HG02981 (cell line): ENCODE data around the gene ECE2.
A peak's percentile ranks its signal among the peaks of the same experiment; 100 is the strongest.
"Not testable (repeated sequence)": the region's sequence is repeated elsewhere in the genome, so short reads cannot be mapped to it uniquely, and the experiment has no call there.

Experiments
- ATAC-seq: cut with Tn5 transposase; IDR thresholded peaks from one replicate; pipeline ENCODE4 v1.9.1; 2021; ENCODE audit warnings: mild to moderate bottlenecking, moderate library complexity; ENCODE audit not compliant: unreplicated experiment

Gene ECE2

GRCh38 chr3:184335291-184335660 is 59.5 kb downstream of the ECE2 start:
- ATAC-seq, result no peak

- ATAC-seq, result peak; percentile 75
These were observed 60.1 kb downstream of the ECE2 start for GRCh38 chr3:184335661-184336546.

DNA sequence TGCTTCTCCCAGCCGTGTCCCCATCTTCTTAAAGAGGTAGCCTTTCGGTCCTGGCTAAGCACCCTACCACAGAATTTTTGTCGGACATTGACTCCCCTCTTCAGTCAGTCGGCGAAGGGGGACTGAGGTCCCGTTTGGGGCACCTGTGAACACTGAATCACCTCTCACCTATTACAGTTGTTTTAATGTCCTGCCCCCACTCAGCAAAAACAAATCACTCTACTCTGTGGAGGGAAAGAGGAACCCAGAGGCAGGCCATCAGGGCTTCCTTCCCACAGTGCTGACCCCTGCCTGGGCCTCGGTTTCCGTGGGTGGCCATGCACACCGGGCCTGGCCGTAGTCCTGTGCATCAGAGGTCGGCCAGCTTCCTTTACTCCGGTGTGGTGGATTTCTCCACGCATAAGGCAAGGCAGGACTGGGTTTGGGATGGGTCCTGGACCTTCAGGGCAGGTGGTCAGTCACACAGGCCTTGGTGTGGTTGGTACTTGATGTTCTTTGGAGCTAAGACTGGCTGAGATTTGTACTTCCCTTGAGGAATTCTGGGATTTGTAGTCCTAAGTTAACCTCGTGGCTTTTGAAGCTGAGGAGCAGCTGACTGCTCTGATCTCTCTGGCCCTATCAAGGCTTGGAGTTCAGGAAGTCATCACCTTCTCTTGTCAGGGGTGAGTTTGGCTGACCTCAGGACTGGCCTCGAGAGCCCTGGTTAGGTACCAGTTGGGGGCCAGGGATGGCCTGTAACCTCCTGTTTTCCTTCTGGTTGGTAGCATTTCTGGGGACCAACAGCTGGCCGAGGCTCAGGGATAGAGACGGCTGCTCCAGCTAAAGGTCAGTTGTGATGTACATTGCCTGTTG is 61.0 kb downstream of the ECE2 start:
- no peak for ATAC-seq

DNA sequence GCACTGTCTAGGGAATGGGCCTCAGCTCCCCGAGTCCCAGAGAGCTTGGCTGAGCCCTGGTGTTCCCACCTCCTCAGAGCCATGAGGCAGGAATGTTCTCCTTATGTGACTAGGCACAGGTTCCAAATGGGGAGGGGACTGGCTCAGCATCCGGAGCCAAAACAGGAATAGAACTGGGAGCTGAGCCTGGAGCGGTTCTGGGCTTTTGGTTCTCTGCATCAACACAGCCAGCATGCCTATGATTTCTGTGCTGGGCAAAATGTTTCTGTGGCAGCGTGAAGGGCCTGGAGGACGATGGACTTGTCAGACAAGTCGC is 61.5 kb downstream of the ECE2 start, which contains the start of gene FAM131A:
Gene FAM131A, plus strand, starts transcription at position 202 of the 316 bp plus-strand sequence. Its CDS starts 31 bp downstream, at position 233.
- ATAC-seq, result no peak

GRCh38 chr3:184337981-184338380 is 62.2 kb downstream of the ECE2 start:
- no peak for ATAC-seq

DNA sequence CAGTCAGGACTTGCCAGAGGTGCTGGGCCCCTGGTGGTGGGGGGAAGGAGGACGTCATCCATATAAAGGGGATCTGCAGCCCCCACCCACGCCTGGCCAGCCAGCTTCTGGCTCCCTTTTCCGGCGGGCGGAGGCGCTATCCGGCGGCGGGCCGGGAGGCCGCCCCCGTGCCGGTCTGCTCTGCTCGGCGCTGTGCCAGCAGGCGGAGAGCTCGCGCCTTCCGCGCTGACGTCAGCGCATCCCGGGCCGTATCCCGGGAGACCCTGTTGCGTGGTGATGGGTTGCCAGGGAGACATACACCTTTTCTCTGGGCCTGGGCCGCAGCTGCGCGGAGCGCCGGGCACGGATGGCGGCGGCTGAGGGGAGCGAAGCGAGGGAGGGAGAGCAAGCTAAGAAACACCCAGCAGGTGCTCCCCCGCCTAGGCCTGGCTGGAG is 62.7 kb downstream of the ECE2 start:
- no peak for ATAC-seq

DNA sequence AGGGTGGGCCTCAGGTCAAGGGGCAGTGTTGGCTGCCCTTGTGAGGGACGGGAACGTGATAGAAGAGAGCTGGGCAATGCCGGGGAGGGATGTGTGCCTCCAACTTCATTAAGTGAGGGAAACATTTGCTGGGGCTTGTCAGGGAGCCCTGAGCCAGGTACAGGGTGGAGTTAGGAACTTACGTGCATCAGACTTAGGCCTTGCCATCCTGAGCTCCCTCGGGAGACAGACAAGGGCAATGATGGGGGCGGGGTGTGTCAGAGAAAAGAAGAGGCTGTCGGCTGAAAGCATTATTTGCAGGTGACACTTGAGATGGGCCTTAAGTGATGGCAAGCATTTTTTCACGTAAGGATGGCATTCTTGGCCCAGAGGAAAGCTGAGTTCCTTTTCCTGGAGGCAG is 63.2 kb downstream of the ECE2 start:
- no peak for ATAC-seq

GRCh38 chr3:184339451-184340135 is 63.8 kb downstream of the ECE2 start:
- not testable (repeated sequence) for ATAC-seq

GRCh38 chr3:184341925-184342324 is 66.1 kb downstream of the ECE2 start:
- no peak for ATAC-seq
